Mesendoderm (in vitro differentiated cells): ENCODE measurements around the gene SGPL1.

ENCODE experiments used
- DNase-seq: peaks from one replicate; pipeline ENCODE4 v3.0.0; 2013
- H2AK5ac ChIP-seq: 2 replicates; pipeline ENCODE4 v1.6.1; 2013; ENCODE audit warnings: low read length, inconsistent platforms
- H2BK120ac ChIP-seq: 2 replicates; pipeline ENCODE4 v1.6.1; 2013; ENCODE audit warnings: low read depth, mild to moderate bottlenecking, low read length, moderate library complexity, mixed read lengths
- H2BK15ac ChIP-seq: replicated peaks from 2 replicates; pipeline ENCODE4 v1.6.1; 2013; ENCODE audit warnings: low read depth, mild to moderate bottlenecking, moderate library complexity
- H2BK5ac ChIP-seq: 2 replicates; pipeline ENCODE4 v1.6.1; 2013; ENCODE audit warnings: low read length, inconsistent platforms
- H3K18ac ChIP-seq: 2 replicates; pipeline ENCODE4 v1.6.1; 2013; ENCODE audit warnings: mild to moderate bottlenecking, low read length, mixed read lengths
- H3K23ac ChIP-seq: one replicate; pipeline ENCODE4 v1.6.1; 2013; ENCODE audit warnings: low read length
- H3K27ac ChIP-seq: 2 replicates; pipeline ENCODE4 v1.5.1; 2013; ENCODE audit warnings: low read depth, mild to moderate bottlenecking, inconsistent platforms, low read length, moderate library complexity
- H3K27me3 ChIP-seq: 2 replicates; pipeline ENCODE4 v1.6.1; 2013; ENCODE audit warnings: low read length, control low read depth, mild to moderate bottlenecking, inconsistent platforms; ENCODE audit not compliant: insufficient read depth, poor library complexity
- H3K36me3 ChIP-seq: 2 replicates; pipeline ENCODE4 v1.6.1; 2013; ENCODE audit warnings: low read length, inconsistent platforms; ENCODE audit not compliant: control insufficient read depth, insufficient read depth
- H3K4ac ChIP-seq: one replicate; pipeline ENCODE4 v1.6.1; 2013; ENCODE audit warnings: low read depth, mild to moderate bottlenecking, low read length, moderate library complexity
- H3K4me1 ChIP-seq: 2 replicates; pipeline ENCODE4 v1.6.1; 2013; ENCODE audit warnings: low read depth, low read length, inconsistent platforms; ENCODE audit not compliant: control insufficient read depth
- H3K4me2 ChIP-seq: 2 replicates; pipeline ENCODE4 v1.6.1; 2013; ENCODE audit warnings: low read length
- H3K4me3 ChIP-seq: 2 replicates; pipeline ENCODE4 v1.5.1; 2013; ENCODE audit warnings: mild to moderate bottlenecking, low read length
- H3K56ac ChIP-seq: one replicate; pipeline ENCODE4 v1.6.1; 2013; ENCODE audit warnings: low read length
- H3K79me1 ChIP-seq: 2 replicates; pipeline ENCODE4 v1.6.1; 2013; ENCODE audit warnings: low read length, inconsistent platforms
- H3K79me2 ChIP-seq: 2 replicates; pipeline ENCODE4 v1.6.1; 2013; ENCODE audit warnings: mild to moderate bottlenecking, low read length; ENCODE audit not compliant: control insufficient read depth, insufficient read depth
- H3K9ac ChIP-seq: 2 replicates; pipeline ENCODE4 v1.6.1; 2013; ENCODE audit warnings: low read length, inconsistent platforms
- H4K5ac ChIP-seq: one replicate; pipeline ENCODE4 v1.6.1; 2013; ENCODE audit warnings: low read length
- H4K8ac ChIP-seq: one replicate; pipeline ENCODE4 v1.6.1; 2013; ENCODE audit warnings: low read depth, mild to moderate bottlenecking, control low read depth, low read length, moderate library complexity
- WGBS: extraction: QIAGEN DNeasy Blood & Tissue Kit; methylation state at CpG from one replicate; pipeline ENCODE4 v1.1.7; 2013; ENCODE audit warnings: low lambda C conversion rate, missing lambda C conversion rate; ENCODE audit not compliant: insufficient coverage; ENCODE audit errors: extremely low coverage; 5-methylcytosine and 5-hydroxymethylcytosine counted together

SGPL1 gene

GRCh38 chr10:70791386-70792039, 24.2 kb upstream of the SGPL1 start:
- Histone ChIP-seq H2AK5ac (no peak overlapping the region), H3K23ac (no peak overlapping the region), H3K9ac (no peak overlapping the region), H3K36me3 (no peaks in the 10 kb centered on the region), H4K8ac (no peak overlapping the region), H3K56ac (no peak overlapping the region), H3K18ac (no peak overlapping the region), H3K4ac (no peak overlapping the region), H3K27me3 (no peaks in the 10 kb centered on the region), H3K4me1 (no peaks in the 10 kb centered on the region), H2BK15ac (no peak overlapping the region), H3K79me1 (no peaks in the 10 kb centered on the region), H2BK5ac (no peak overlapping the region), H4K5ac (no peak overlapping the region), H3K79me2 (no peaks in the 10 kb centered on the region), H3K4me3 (no peak overlapping the region), H3K4me2 (no peak overlapping the region), H2BK120ac (no peak overlapping the region), H3K27ac (no peak overlapping the region)
- WGBS: no CpG with 5 or more reads among the region's 5 CpGs
- DNase-seq: no peak

GRCh38 chr10:70795613-70796012, 20.1 kb upstream of the SGPL1 start:
- Histone ChIP-seq H2BK120ac (no peak overlapping the region), H3K4ac (no peak overlapping the region), H3K4me3 (no peak overlapping the region), H3K79me1 (no peaks in the 10 kb centered on the region), H3K9ac (no peak overlapping the region), H3K4me1 (no peaks in the 10 kb centered on the region), H2AK5ac (no peak overlapping the region), H3K18ac (no peak overlapping the region), H3K23ac (no peak overlapping the region), H3K27me3 (no peaks in the 10 kb centered on the region), H3K4me2 (no peak overlapping the region), H3K79me2 (no peaks in the 10 kb centered on the region), H3K56ac (no peak overlapping the region), H2BK5ac (no peak overlapping the region), H3K36me3 (no peaks in the 10 kb centered on the region), H2BK15ac (no peak overlapping the region), H4K8ac (no peak overlapping the region), H3K27ac (no peak overlapping the region), H4K5ac (no peak overlapping the region)
- no peak for DNase-seq
- no CpG with 5 or more reads among the region's 1 CpG for WGBS

- H3K23ac ChIP-seq: no peak overlapping the region
- H3K4me3 ChIP-seq: no peak overlapping the region
- no peak overlapping the region for H3K56ac ChIP-seq
- no peak overlapping the region for H3K9ac ChIP-seq
- H2BK15ac ChIP-seq: no peak overlapping the region
- no peak overlapping the region for H4K5ac ChIP-seq
- DNase-seq: no peak
- no peak overlapping the region for H4K8ac ChIP-seq
- H3K18ac ChIP-seq: no peak overlapping the region
- no peak overlapping the region for H3K27ac ChIP-seq
- H3K4ac ChIP-seq: no peak overlapping the region
- no CpG with 5 or more reads among the region's 7 CpGs for WGBS
- H3K27me3 ChIP-seq: no peaks in the 10 kb centered on the region
- H3K79me2 ChIP-seq: no peaks in the 10 kb centered on the region
- H3K79me1 ChIP-seq: no peaks in the 10 kb centered on the region
- no peak overlapping the region for H2BK5ac ChIP-seq
- no peak overlapping the region for H3K4me2 ChIP-seq
- H2BK120ac ChIP-seq: no peak overlapping the region
- no peak overlapping the region for H2AK5ac ChIP-seq
- H3K4me1 ChIP-seq: no peaks in the 10 kb centered on the region
- no peaks in the 10 kb centered on the region for H3K36me3 ChIP-seq
These were observed 17.9 kb upstream of the SGPL1 start for GRCh38 chr10:70797840-70798239.

- H3K4me1 ChIP-seq: no peaks in the 10 kb centered on the region
- no peak overlapping the region for H3K56ac ChIP-seq
- H4K5ac ChIP-seq: no peak overlapping the region
- H3K27me3 ChIP-seq: no peaks in the 10 kb centered on the region
- no peak overlapping the region for H2BK5ac ChIP-seq
- no peaks in the 10 kb centered on the region for H3K79me2 ChIP-seq
- DNase-seq: no peak
- no peak overlapping the region for H3K4me3 ChIP-seq
- no peak overlapping the region for H4K8ac ChIP-seq
- H2AK5ac ChIP-seq: no peak overlapping the region
- no peak overlapping the region for H3K27ac ChIP-seq
- H3K4ac ChIP-seq: no peak overlapping the region
- no peak overlapping the region for H3K18ac ChIP-seq
- no peak overlapping the region for H3K9ac ChIP-seq
- H3K4me2 ChIP-seq: no peak overlapping the region
- H2BK15ac ChIP-seq: no peak overlapping the region
- H3K23ac ChIP-seq: no peak overlapping the region
- H3K79me1 ChIP-seq: no peaks in the 10 kb centered on the region
- WGBS: no CpG with 5 or more reads among the region's 5 CpGs
- H3K36me3 ChIP-seq: no peaks in the 10 kb centered on the region
- no peak overlapping the region for H2BK120ac ChIP-seq
These were observed 16.6 kb upstream of the SGPL1 start for GRCh38 chr10:70799124-70799523.

GRCh38 chr10:70801854-70802253, 13.9 kb upstream of the SGPL1 start:
- Histone ChIP-seq H3K27ac (no peak overlapping the region), H3K4me2 (no peak overlapping the region), H3K4me3 (no peak overlapping the region), H3K4ac (no peak overlapping the region), H3K79me1 (no peaks in the 10 kb centered on the region), H2BK5ac (no peak overlapping the region), H2BK120ac (no peak overlapping the region), H3K9ac (no peak overlapping the region), H4K5ac (no peak overlapping the region), H3K23ac (no peak overlapping the region), H3K4me1 (no peaks in the 10 kb centered on the region), H4K8ac (no peak overlapping the region), H2BK15ac (no peak overlapping the region), H3K56ac (no peak overlapping the region), H3K18ac (no peak overlapping the region), H3K27me3 (no peaks in the 10 kb centered on the region), H3K79me2 (no peaks in the 10 kb centered on the region), H2AK5ac (no peak overlapping the region), H3K36me3 (no peaks in the 10 kb centered on the region)
- no peak for DNase-seq
- no CpG with 5 or more reads among the region's 1 CpG for WGBS

GRCh38 chr10:70803775-70804420, 11.8 kb upstream of the SGPL1 start:
- Histone ChIP-seq H3K56ac (no peak overlapping the region), H3K18ac (no peak overlapping the region), H3K4me2 (no peak overlapping the region), H3K36me3 (no peaks in the 10 kb centered on the region), H2BK5ac (no peak overlapping the region), H3K4me3 (no peak overlapping the region), H3K9ac (no peak overlapping the region), H3K23ac (no peak overlapping the region), H3K27me3 (no peaks in the 10 kb centered on the region), H2BK15ac (no peak overlapping the region), H3K27ac (no peak overlapping the region), H4K8ac (no peak overlapping the region), H2AK5ac (no peak overlapping the region), H3K79me1 (no peaks in the 10 kb centered on the region), H3K4ac (no peak overlapping the region), H4K5ac (no peak overlapping the region), H3K4me1 (no peaks in the 10 kb centered on the region), H3K79me2 (no peaks in the 10 kb centered on the region), H2BK120ac (no peak overlapping the region)
- DNase-seq: no peak
- no CpG with 5 or more reads among the region's 2 CpGs for WGBS
